ENCODE data around the gene FOXI2.

FOXI2 gene

DNA sequence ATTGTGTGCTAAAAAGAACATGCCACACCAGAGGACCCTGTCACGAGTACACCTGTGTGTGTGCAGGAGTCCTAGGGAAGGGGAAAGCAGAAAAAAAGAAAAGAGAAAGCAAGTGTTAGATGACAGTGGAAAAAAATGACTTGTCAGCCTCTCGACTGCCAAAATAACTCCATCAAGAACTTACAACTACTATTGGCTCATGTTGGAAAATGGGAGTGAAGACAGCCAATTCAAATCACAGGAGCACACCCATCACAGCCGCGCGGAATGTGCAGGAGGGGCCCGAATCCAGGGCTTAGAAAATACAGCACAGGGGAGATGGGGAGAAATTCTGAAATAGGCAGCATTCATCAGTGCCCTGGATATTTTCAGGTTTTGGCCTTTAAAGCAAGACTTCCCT lies 38.1 kb upstream of the FOXI2 start:
- H3K27me3 ChIP-seq (replicated peaks; ENCODE audit: control insufficient read depth, insufficient read depth, low read length) = no peaks in the 10 kb centered on the region
- TF ChIP-seq, protein P1, sequence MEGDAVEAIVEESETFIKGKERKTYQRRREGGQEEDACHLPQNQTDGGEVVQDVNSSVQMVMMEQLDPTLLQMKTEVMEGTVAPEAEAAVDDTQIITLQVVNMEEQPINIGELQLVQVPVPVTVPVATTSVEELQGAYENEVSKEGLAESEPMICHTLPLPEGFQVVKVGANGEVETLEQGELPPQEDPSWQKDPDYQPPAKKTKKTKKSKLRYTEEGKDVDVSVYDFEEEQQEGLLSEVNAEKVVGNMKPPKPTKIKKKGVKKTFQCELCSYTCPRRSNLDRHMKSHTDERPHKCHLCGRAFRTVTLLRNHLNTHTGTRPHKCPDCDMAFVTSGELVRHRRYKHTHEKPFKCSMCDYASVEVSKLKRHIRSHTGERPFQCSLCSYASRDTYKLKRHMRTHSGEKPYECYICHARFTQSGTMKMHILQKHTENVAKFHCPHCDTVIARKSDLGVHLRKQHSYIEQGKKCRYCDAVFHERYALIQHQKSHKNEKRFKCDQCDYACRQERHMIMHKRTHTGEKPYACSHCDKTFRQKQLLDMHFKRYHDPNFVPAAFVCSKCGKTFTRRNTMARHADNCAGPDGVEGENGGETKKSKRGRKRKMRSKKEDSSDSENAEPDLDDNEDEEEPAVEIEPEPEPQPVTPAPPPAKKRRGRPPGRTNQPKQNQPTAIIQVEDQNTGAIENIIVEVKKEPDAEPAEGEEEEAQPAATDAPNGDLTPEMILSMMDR (IDR thresholded peaks at IDR 0.05; ENCODE audit: insufficient read depth, low read length, poor library complexity, severe bottlenecking) = no peak
- no peaks in the 10 kb centered on the region for H3K36me3 ChIP-seq (ENCODE audit: control insufficient read depth, insufficient read depth, low read length)
- H3K4me3 ChIP-seq (replicated peaks; ENCODE audit: low read depth, low read length) = no peak overlapping the region
- DNase-seq (ENCODE audit: extremely low read depth, insufficient read length) = no peak

GRCh38 chr10:127699311-127699710 lies 37.7 kb upstream of the FOXI2 start:
- Histone ChIP-seq H3K36me3 (ENCODE audit: control insufficient read depth, insufficient read depth, low read length) (no peaks in the 10 kb centered on the region), H3K4me3 (replicated peaks; ENCODE audit: low read depth, low read length) (no peak overlapping the region), H3K27me3 (replicated peaks; ENCODE audit: control insufficient read depth, insufficient read depth, low read length) (no peaks in the 10 kb centered on the region)
- TF ChIP-seq, protein P1 (IDR thresholded peaks at IDR 0.05; ENCODE audit: insufficient read depth, low read length, poor library complexity, severe bottlenecking) = no peak
- DNase-seq (ENCODE audit: extremely low read depth, insufficient read length) = no peak

- H3K4me3 ChIP-seq (replicated peaks; ENCODE audit: low read depth, low read length) = no peak overlapping the region
- no peaks in the 10 kb centered on the region for H3K27me3 ChIP-seq (replicated peaks; ENCODE audit: control insufficient read depth, insufficient read depth, low read length)
- DNase-seq (ENCODE audit: extremely low read depth, insufficient read length) = no peak
- no peaks in the 10 kb centered on the region for H3K36me3 ChIP-seq (ENCODE audit: control insufficient read depth, insufficient read depth, low read length)
- TF ChIP-seq, protein P1 (IDR thresholded peaks at IDR 0.05; ENCODE audit: insufficient read depth, low read length, poor library complexity, severe bottlenecking) = no peak
Measured at GRCh38 chr10:127702271-127702670, 34.7 kb upstream of the FOXI2 start.

GRCh38 chr10:127715249-127715648 lies 21.7 kb upstream of the FOXI2 start:
- TF ChIP-seq, protein P1 (IDR thresholded peaks at IDR 0.05; ENCODE audit: insufficient read depth, low read length, poor library complexity, severe bottlenecking) = no peak

DNA sequence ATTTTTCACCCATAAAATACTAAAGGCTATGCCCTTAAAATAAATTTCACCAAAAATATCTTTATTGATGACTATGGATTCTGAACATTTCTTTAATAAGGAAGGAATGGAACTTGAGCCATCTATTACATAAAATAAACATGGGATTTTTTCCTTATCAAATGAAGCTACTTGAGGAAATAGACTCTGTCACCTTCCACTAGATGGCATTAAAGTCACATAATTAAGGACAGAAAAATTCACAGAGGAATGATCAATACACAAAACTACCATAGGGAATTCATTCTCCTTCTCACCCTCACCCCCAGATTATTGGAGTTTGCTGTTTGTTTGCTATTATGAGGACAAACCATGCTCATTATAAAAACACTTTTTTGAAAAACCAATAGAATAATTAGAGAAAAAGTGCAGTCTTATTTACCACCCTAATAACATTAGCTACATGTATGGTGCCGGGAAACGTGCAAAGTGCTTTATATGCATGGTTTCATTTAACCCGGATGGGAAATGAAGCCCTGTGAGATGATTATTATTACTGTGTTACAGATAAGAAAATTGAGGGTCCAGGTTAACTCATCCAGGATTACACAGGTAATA lies 21.1 kb upstream of the FOXI2 start:
- Histone ChIP-seq H3K27me3 (replicated peaks; ENCODE audit: control insufficient read depth, insufficient read depth, low read length) (no peaks in the 10 kb centered on the region), H3K4me3 (replicated peaks; ENCODE audit: low read depth, low read length) (no peak overlapping the region), H3K36me3 (ENCODE audit: control insufficient read depth, insufficient read depth, low read length) (no peaks in the 10 kb centered on the region)
- DNase-seq (ENCODE audit: extremely low read depth, insufficient read length) = no peak
- TF ChIP-seq, protein P1 (IDR thresholded peaks at IDR 0.05; ENCODE audit: insufficient read depth, low read length, poor library complexity, severe bottlenecking) = peak; percentile 30

More at GRCh38 chr10:127715249-127715648, 21.7 kb upstream of the FOXI2 start:
- no peak for DNase-seq (ENCODE audit: extremely low read depth, insufficient read length)
- H3K36me3 ChIP-seq (ENCODE audit: control insufficient read depth, insufficient read depth, low read length) = no peaks in the 10 kb centered on the region
- no peak overlapping the region for H3K4me3 ChIP-seq (replicated peaks; ENCODE audit: low read depth, low read length)
- no peaks in the 10 kb centered on the region for H3K27me3 ChIP-seq (replicated peaks; ENCODE audit: control insufficient read depth, insufficient read depth, low read length)

DNA sequence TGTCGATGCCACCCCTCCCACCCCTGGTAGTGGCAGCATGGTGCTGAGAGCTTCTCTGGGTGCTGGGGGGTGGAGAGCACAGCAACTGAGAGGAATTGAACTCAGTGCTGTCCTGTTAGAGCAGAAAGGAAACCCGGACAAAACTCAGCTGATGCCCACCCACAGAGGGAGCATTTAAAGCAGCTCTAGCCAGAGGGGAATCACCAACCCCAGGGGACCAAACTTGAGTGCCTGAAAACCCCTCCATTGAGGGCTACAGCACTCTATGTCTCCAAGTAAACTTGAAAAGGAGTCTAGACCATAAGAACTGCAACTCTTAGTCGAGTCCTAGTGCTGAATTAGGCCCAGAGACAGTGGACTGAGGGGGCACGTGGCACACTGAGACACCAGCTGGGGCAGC lies 16.8 kb upstream of the FOXI2 start:
- no peaks in the 10 kb centered on the region for H3K27me3 ChIP-seq (replicated peaks; ENCODE audit: control insufficient read depth, insufficient read depth, low read length)
- DNase-seq (ENCODE audit: extremely low read depth, insufficient read length) = no peak
- H3K4me3 ChIP-seq (replicated peaks; ENCODE audit: low read depth, low read length) = no peak overlapping the region
- TF ChIP-seq, protein P1 (IDR thresholded peaks at IDR 0.05; ENCODE audit: insufficient read depth, low read length, poor library complexity, severe bottlenecking) = no peak
- H3K36me3 ChIP-seq (ENCODE audit: control insufficient read depth, insufficient read depth, low read length) = no peaks in the 10 kb centered on the region
